Liver (tissue), 2 donors: ENCODE results near the gene BID.
"Not testable (repeated sequence)": the region's sequence is repeated elsewhere in the genome, so short reads cannot be mapped to it uniquely, and the experiment has no call there.

Experiments
- CTCF ChIP-seq: fragments of 150-350 bp; IDR thresholded peaks from 2 replicates; pipeline ENCODE4 v1.5.1; 2017; ENCODE audit warnings: improper control_type of control experiment, low read depth, low read length; ENCODE audit not compliant: missing input control
- FOXA1 ChIP-seq: IDR thresholded peaks from 2 replicates; pipeline ENCODE4 v1.6.1; 2016; ENCODE audit warnings: antibody characterized with exemption
- donor health status: healthy.

GRCh38 chr22:17764852-17765251 is 9.4 kb downstream of the BID start:
- not testable (repeated sequence) for TF ChIP-seq FOXA1, CTCF
